Activated T-helper 17 cell treated with anti-CD3 and anti-CD28 coated beads, Interleukin-2, amount 50 U/mL, for 72 hours (primary cell): ENCODE results near the gene IFNW1. TPM values are rescaled to one million over a fixed set of nuclear protein-coding genes. Genes with fewer than 3 reads are reported as not detected.
"Not testable (repeated sequence)": the region's sequence is repeated elsewhere in the genome, so short reads cannot be mapped to it uniquely, and the experiment has no call there.

Experiments
- ATAC-seq: fragments of 150-1000 bp; cut with Tn5 transposase; replicated peaks from 2 replicates; pipeline ENCODE4 v1.10.0; 2021; ENCODE audit warnings: mild to moderate bottlenecking, moderate library complexity
- H3K27ac Mint-ChIP-seq: one replicate; pipeline ENCODE4 v1.8.0; 2022; ENCODE audit warnings: mixed read lengths
- H3K27me3 Mint-ChIP-seq: one replicate; pipeline ENCODE4 v1.8.0; 2022; ENCODE audit warnings: mixed read lengths
- H3K36me3 Mint-ChIP-seq: one replicate; pipeline ENCODE4 v1.8.0; 2022; ENCODE audit warnings: low read depth, mild to moderate bottlenecking, mixed read lengths
- H3K4me1 Mint-ChIP-seq: one replicate; pipeline ENCODE4 v1.8.0; 2022; ENCODE audit warnings: mixed read lengths
- H3K4me3 Mint-ChIP-seq: one replicate; pipeline ENCODE4 v1.8.0; 2022; ENCODE audit warnings: mild to moderate bottlenecking, mixed read lengths
- H3K9me3 Mint-ChIP-seq: one replicate; pipeline ENCODE4 v1.8.0; 2022; ENCODE audit warnings: mixed read lengths
- total RNA-seq, 2 donors: library from RNA; stranded (reverse); gene quantifications; one replicate each; pipeline ENCODE4 v1.2.3, GENCODE V29; 2022

Gene IFNW1
- not detected for total RNA-seq

DNA sequence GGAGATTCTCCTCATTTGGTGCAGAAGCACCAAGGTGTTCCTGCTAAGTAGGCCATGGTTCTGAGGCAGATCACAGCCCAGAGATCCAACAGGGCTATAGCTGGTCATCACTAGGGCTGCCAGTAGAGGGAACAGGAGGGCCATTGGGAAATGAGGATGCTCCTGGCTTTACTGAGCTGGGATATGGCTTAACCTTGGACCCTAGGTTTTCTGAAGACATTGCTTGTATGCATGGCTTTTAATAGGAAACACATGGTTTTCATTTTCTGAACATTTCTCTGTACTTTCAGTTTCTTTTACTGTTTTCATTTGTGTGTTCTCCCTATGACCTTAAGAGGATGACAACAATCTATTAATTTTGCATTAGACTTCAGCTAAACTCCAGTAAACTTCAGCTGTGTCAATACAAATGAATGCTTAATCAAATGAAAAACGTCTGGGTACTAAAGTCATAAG lies at the start of gene IFNW1:
Gene IFNW1 (minus strand): TSS at position 406 of the 456 bp plus-strand sequence. CDS start 262 bp downstream, at position 144.
- Mint-ChIP-seq H3K36me3 (no peaks in the 10 kb centered on the region), H3K27me3 (no peaks in the 10 kb centered on the region), H3K4me3 (no peak within 1 kb of the TSS), H3K9me3 (no peaks in the 10 kb centered on the region), H3K4me1 (peaks cover 5% of the 10 kb centered on the region), H3K27ac (no peak within 1 kb of the TSS)
- ATAC-seq, result no peak

DNA sequence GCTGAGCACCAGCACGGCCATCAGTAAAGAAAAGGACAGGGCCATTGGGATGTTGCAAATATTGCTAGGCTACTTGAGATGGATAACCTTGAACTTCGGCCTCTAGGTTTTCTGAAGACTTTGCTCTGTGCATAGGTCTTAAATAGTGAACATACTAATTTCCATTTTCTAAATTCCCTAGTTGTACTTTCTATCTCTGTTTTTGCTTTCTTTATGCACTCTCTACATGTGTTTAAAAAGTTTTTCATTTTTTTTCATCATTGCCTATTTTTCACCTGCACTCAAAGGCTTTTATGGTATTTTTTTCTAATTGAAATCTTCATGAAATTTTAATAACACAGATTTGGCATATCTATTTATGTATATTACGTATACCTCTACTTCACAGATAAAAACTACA lies 45.9 kb upstream of the IFNW1 start, which contains the start of gene IFNA4:
Gene IFNA4 (minus strand): TSS at position 101 of the 400 bp plus-strand sequence. CDS start 56 bp downstream, at position 45.
- not testable (repeated sequence) for ATAC-seq, H3K4me3 Mint-ChIP-seq, H3K27ac Mint-ChIP-seq, H3K27me3 Mint-ChIP-seq, H3K4me1 Mint-ChIP-seq, H3K36me3 Mint-ChIP-seq, H3K9me3 Mint-ChIP-seq

DNA sequence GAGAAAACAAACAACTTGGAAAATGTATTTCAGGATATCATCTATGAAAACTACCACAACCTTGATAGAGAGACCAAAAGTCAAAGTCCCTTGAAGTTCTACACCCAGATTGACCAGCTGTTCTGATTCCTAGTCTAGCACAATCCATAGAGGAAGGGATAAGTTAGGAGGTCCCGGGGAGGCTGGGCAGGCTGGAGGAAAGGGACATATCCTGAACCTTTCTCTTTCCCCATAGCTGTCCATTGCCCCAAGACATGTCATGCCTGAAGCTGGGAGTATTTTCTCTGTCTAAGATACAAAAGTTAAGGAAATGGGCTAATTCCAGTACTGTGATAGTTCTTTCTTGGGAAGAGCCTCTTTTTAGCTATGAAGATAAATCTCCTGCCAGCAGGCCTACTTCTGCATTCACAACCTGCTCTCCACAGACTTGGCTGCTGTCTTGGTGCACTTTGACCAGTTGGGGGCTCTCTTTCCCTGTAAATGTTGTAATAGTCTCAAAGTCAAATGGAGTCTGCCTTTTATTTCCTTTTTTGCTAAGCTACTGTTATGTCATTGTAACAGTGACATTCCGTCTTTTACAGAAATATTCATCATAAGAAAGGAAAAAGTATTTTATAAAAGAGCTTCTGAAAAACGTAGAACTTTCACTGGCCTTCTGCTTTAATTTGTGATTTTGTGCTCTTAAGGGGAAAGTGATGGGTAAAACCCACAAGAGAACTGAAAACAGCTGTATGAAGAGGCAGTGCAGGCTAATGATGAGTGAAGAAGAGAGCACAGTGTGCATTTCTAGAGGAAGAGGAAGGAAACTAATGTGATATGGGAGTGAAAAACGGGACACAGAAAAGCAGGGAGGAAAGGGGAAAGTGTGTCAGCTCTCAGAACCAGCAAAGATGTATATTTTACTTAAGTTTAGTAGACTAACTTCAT lies 41.4 kb upstream of the IFNW1 start:
- peak; percentile 66 for ATAC-seq
- H3K9me3 Mint-ChIP-seq, result not testable (repeated sequence)

DNA sequence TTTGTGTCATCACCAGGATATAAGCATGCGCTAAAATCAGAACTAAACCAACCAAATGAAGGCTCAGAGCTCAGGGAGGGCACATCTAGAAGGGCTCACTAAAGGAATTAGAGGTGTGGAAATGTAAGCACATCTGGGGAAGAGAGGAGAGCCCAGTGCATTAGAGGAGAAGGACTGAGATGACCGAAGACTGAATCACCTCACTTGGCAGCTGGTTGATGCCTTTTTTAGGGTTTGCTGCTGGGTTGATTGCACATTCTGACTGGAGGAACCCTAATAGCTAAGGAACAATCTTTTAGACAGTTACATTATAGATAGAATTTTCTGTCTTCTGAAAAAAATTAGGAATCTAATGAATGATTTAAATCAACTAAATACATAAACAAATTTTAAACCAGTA lies 33.0 kb upstream of the IFNW1 start:
- H3K9me3 Mint-ChIP-seq, result no peaks in the 10 kb centered on the region
- no peak overlapping the region for H3K27ac Mint-ChIP-seq
- H3K4me1 Mint-ChIP-seq, result no peaks in the 10 kb centered on the region
- no peaks in the 10 kb centered on the region for H3K27me3 Mint-ChIP-seq
- H3K36me3 Mint-ChIP-seq, result no peaks in the 10 kb centered on the region
- no peak for ATAC-seq
- no peak overlapping the region for H3K4me3 Mint-ChIP-seq

More for the DNA sequence above, 41.4 kb upstream of the IFNW1 start:
- H3K4me3 Mint-ChIP-seq, H3K36me3 Mint-ChIP-seq, H3K27ac Mint-ChIP-seq, H3K4me1 Mint-ChIP-seq, H3K27me3 Mint-ChIP-seq: not testable (repeated sequence)

DNA sequence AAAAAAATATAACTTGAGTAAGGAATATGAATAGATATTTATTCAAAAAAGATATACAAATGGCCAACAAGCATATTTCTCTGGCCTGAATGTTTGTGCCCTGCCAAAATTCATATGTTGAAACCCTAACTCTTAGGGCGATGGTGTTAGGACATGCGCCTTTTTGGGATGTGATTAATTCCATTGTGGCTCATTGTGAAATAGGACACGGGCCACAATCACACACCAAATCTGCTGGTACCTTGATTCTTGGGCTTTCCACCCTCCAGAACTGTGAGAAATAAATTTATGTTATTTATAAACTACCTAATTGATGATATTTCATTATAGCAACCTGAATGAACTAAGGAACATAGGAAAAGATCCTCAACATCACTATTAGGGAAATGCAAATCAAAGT lies 30.5 kb upstream of the IFNW1 start:
- Mint-ChIP-seq H3K4me3 (no peak overlapping the region), H3K36me3 (no peaks in the 10 kb centered on the region), H3K9me3 (no peaks in the 10 kb centered on the region), H3K27me3 (no peaks in the 10 kb centered on the region), H3K27ac (no peak overlapping the region), H3K4me1 (no peaks in the 10 kb centered on the region)
- no peak for ATAC-seq

DNA sequence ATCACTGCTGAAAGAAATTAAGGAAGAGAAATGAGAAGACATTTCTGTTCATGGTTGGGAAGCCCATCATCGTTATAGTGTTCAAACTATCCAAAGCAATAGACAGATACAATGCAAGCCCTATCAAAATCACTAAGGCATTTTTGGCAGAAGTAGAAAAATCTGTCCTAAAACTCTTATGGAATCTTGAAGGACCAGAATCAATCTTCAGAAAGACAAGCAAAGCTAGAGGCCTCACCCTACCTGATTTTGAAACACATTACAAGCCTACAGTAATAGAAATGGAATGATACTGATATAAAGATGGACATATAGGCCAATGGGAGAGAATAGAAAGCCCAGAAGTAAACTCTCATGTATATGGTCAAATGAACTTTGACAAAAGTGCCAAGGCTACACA lies 29.7 kb upstream of the IFNW1 start:
- Mint-ChIP-seq H3K27me3 (no peaks in the 10 kb centered on the region), H3K36me3 (no peaks in the 10 kb centered on the region), H3K9me3 (no peaks in the 10 kb centered on the region), H3K27ac (no peak overlapping the region), H3K4me1 (no peaks in the 10 kb centered on the region), H3K4me3 (no peak overlapping the region)
- ATAC-seq, result no peak

DNA sequence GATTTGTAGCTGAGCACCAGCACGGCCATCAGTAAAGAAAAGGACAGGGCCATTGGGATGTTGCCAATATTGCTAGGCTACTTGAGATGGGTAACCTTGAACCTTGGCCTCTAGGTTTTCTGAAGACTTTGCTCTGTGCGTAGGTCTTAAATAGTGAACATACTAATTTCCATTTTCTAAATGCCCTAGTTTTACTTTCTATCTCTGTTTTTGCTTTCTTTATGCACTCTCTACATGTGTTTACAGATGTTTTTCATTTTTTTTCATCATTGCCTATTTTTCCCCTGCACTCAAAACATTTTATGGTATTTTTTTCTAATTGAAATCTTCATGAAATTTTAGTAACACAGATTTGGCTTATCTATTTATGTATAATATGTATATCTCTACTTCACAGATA lies 24.9 kb upstream of the IFNW1 start, which contains the start of gene IFNA21:
Gene IFNA21 (minus strand): TSS at position 101 of the 400 bp plus-strand sequence. CDS start 48 bp downstream, at position 53.
- not testable (repeated sequence) for H3K9me3 Mint-ChIP-seq, H3K27ac Mint-ChIP-seq, ATAC-seq, H3K4me1 Mint-ChIP-seq, H3K36me3 Mint-ChIP-seq, H3K4me3 Mint-ChIP-seq, H3K27me3 Mint-ChIP-seq

DNA sequence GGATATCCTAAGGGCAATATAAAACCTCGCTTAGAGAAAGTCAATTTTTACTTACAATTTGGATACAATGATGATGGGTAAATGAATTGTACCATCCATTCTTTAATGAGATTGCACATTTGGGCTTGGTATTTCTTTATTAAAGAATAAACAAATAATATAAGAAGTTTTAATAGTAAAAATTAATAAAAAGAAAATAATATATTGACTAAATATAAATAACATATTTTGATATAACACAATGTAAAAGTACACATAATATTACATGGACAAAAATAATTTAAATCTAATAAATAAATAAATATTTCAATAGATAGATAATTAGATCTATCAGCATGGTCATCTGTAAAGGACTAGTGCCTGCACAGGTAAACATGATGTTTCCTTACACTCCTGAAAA lies 23.9 kb upstream of the IFNW1 start:
- ATAC-seq, result no peak
- Mint-ChIP-seq H3K4me1 (peaks cover 10% of the 10 kb centered on the region), H3K36me3 (no peaks in the 10 kb centered on the region), H3K4me3 (no peak overlapping the region), H3K27ac (no peak overlapping the region), H3K9me3 (no peaks in the 10 kb centered on the region), H3K27me3 (no peaks in the 10 kb centered on the region)

DNA sequence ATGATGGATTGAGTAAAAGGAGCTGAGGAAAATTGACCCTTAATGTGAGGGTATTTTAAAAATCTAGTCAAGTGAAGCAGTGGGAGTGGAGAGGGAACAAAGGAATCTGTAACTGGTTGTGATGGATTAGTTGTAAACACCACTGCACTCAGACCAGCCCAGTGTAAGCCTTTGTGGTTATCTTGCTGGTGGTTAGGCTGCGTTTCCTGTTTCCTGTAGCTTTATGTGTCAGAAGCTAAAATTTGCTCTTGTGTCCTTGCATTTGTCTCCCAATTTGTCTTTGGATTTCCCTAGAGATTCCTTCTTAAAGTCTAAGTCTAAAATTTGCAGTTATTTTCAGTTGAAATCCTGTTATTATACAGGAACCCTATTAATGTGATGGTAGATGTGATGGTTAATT lies 18.5 kb upstream of the IFNW1 start:
- H3K27ac Mint-ChIP-seq, result no peak overlapping the region
- peak overlapping the region; percentile 28 for H3K4me3 Mint-ChIP-seq
- peak; percentile 64 for ATAC-seq
- no peaks in the 10 kb centered on the region for H3K9me3 Mint-ChIP-seq
- peaks cover 19% of the 10 kb centered on the region for H3K4me1 Mint-ChIP-seq
- no peaks in the 10 kb centered on the region for H3K27me3 Mint-ChIP-seq
- no peaks in the 10 kb centered on the region for H3K36me3 Mint-ChIP-seq

DNA sequence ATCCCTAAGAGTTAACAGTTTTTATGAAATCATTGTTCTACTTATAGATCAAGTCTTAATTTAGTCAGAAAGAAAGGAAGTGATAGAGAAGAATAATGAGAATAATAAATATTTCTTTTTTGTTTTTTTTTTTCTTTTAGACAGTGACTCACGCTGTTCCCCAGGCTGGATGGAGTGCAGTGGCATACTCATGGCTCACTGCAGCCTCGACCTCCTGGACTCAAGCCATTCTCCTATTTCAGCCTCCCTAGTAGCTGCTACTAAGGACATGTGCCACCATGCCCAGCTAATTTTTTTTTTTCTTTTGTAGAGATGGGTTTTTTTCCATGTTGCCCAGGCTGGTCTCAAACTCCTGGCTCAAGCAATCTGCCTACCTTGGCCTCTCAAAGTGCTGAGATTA lies 13.9 kb upstream of the IFNW1 start:
- H3K36me3 Mint-ChIP-seq, result no peaks in the 10 kb centered on the region
- no peak overlapping the region for H3K4me3 Mint-ChIP-seq
- H3K27me3 Mint-ChIP-seq, result no peaks in the 10 kb centered on the region
- ATAC-seq, result no peak
- no peak overlapping the region for H3K27ac Mint-ChIP-seq
- peaks cover 9% of the 10 kb centered on the region for H3K4me1 Mint-ChIP-seq
- no peaks in the 10 kb centered on the region for H3K9me3 Mint-ChIP-seq

DNA sequence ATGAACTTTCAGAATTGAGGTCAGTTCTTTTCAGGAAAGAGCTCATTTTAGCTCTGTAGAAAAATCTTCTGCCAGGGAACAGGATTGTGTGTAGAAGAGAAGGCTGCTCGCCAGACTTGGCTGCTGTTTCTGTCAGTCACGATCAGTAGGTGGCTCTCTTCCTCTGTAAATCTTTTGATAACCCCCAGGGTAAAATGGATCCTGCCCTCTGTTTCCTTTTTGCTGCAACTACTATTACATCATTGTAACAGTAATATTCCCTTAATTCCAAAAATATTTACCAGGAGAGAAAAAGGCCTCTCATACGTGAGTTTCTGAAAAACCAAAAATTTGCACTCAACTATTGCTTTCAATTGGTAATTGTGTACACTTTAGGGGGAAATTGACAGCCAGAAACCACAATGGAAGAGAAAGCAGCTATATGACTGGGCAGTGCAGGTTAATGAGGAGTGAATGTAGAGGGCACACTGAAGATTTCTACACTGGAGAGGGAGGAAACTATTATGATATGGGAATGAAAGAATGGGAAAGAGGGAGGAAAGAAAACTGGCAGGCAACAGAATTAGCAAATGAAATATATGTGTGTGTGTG lies 12.5 kb upstream of the IFNW1 start:
- Mint-ChIP-seq H3K27ac (no peak overlapping the region), H3K4me1 (peaks cover 2% of the 10 kb centered on the region), H3K9me3 (no peaks in the 10 kb centered on the region), H3K36me3 (no peaks in the 10 kb centered on the region), H3K27me3 (no peaks in the 10 kb centered on the region), H3K4me3 (no peak overlapping the region)
- peak; percentile 32 for ATAC-seq

DNA sequence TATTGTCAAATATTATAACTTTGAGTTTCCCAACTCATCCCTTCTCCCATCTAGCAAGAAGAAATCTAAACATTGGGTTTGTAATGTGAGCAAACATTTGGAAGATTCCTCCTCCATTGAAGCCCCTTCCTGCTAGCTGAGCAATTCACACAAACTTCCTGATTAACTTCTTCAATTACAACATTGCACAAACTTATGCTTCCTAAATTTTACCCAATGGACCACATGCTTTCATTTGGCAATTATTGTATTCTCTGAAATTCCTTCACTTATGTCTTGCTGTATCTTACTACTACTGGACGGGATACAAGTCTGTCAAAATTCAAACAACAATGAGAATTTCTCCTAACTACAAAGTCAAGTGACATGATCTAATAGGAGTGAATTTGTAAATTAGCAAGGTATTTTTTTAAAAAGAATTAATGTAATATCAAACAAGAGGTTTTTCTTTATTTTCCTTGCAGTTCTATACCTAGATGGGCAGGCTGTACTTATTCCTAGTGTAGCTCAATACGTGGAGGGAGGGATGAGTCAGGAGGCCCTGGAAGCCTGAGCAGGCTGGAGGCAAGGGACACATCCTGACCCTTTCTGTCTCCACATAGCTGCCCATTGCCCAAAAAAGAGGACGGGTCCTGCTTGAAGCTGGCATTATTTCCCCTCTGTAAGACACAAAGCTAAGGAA lies 11.8 kb upstream of the IFNW1 start:
- no peak overlapping the region for H3K27ac Mint-ChIP-seq
- H3K36me3 Mint-ChIP-seq, result no peaks in the 10 kb centered on the region
- no peaks in the 10 kb centered on the region for H3K9me3 Mint-ChIP-seq
- no peaks in the 10 kb centered on the region for H3K4me1 Mint-ChIP-seq
- ATAC-seq, result no peak
- H3K4me3 Mint-ChIP-seq, result no peak overlapping the region
- no peaks in the 10 kb centered on the region for H3K27me3 Mint-ChIP-seq

DNA sequence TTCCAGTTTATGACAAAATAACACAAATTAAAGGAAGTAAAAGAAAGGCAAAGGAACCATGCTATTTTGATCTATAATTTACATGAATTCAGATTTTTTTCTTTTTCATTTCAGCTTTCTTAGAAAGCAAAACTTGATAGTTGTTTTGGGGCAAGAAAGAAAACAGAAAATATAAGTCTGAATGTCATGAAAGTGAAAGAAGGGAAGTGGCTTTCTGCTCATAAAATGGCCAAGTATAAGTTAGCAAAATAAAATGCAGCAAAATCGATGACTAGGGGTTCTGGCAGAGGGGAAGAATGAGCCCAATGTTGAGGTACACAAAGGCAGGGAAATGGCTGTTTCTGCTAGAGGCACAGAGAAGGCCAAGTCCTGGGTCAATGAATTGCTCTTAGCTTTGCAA lies 3.0 kb upstream of the IFNW1 start:
- no peak for ATAC-seq
- H3K4me3 Mint-ChIP-seq, result no peak overlapping the region
- H3K27ac Mint-ChIP-seq, result no peak overlapping the region
- H3K27me3 Mint-ChIP-seq, result no peaks in the 10 kb centered on the region
- peaks cover 5% of the 10 kb centered on the region for H3K4me1 Mint-ChIP-seq
- H3K9me3 Mint-ChIP-seq, result no peaks in the 10 kb centered on the region
- H3K36me3 Mint-ChIP-seq, result no peaks in the 10 kb centered on the region

DNA sequence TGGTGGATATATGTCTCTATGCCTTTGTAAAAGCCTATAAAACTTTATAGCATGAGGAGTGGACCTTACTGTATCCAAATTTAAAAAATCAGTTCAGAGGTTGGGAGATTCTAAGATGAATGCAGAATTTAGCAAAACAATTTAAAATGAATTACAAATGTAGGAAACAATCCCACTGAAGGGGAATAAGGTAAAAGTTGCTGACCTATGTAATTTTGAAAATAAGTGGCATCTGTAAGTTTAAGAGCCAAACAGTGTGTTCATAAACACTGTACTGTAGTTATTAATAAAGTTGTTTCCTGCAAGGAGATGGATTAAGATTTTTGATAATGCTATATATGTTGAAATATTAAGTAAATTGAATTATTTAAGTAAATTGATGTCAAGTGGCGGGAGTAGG lies 4.6 kb downstream of the IFNW1 start:
- no peaks in the 10 kb centered on the region for H3K36me3 Mint-ChIP-seq
- peaks cover 7% of the 10 kb centered on the region for H3K27me3 Mint-ChIP-seq
- H3K9me3 Mint-ChIP-seq, result no peaks in the 10 kb centered on the region
- no peak overlapping the region for H3K27ac Mint-ChIP-seq
- H3K4me3 Mint-ChIP-seq, result no peak overlapping the region
- ATAC-seq, result no peak
- H3K4me1 Mint-ChIP-seq, result no peaks in the 10 kb centered on the region
